Right lobe of liver (tissue), 6 donors: ENCODE results near the gene FITM1. TPM values are rescaled to one million over a fixed set of nuclear protein-coding genes. Genes with fewer than 3 reads are reported as not detected.
A peak's percentile ranks its signal among the peaks of the same experiment; 100 is the strongest.

Source experiments
- ATAC-seq, 4 donors: fragments of 200-7000 bp; cut with Tn5 transposase; one replicate each; pipeline ENCODE4 v1.9.1; 2020; ENCODE audit warnings: mild to moderate bottlenecking in 4 of 4, moderate library complexity in 4 of 4
- DNase-seq, 3 donors: peaks; one replicate each; pipeline ENCODE4 v3.0.0-alpha.2; 2020
- H3K27ac ChIP-seq, 3 donors: fragments of 200-600 bp; one replicate each; pipeline ENCODE4 v1.8.0; 2022
- H3K27me3 ChIP-seq, 2 donors: fragments of 200-600 bp; one replicate each; pipeline ENCODE4 v1.8.0; 2022
- H3K36me3 ChIP-seq, 4 donors: fragments of 200-600 bp; sonication (generic) in 1 of 4; one replicate each; pipeline versions ENCODE4 v1.5.1 to v1.8.0; 2017 to 2022; ENCODE audit warnings: control low read depth in 1 of 4
- H3K4me1 ChIP-seq, 4 donors: fragments of 200-600 bp; sonication (generic) in 1 of 4; one replicate each; pipeline versions ENCODE4 v1.5.1 to v1.8.0; 2017 to 2022; ENCODE audit warnings: control low read depth in 1 of 4
- H3K4me3 ChIP-seq, 3 donors: fragments of 200-600 bp; one replicate each; pipeline ENCODE4 v1.8.0; 2022
- H3K9me3 ChIP-seq, 4 donors: fragments of 200-600 bp; sonication (generic) in 1 of 4; one replicate each; pipeline versions ENCODE4 v1.5.1 to v1.8.0; 2017 to 2022; ENCODE audit warnings: control low read depth in 1 of 4
- POLR2A ChIP-seq: fragments of 450-650 bp; IDR thresholded peaks from one replicate; pipeline ENCODE4 v1.6.1; 2017; ENCODE audit warnings: antibody characterized with exemption, mild to moderate bottlenecking
- WGBS: methylation state at CpG from one replicate; pipeline ENCODE4 v1.1.6; 2018; ENCODE audit warnings: low coverage, low lambda C conversion rate; ENCODE audit not compliant: insufficient coverage; ENCODE audit errors: missing lambda C conversion rate; 5-methylcytosine and 5-hydroxymethylcytosine counted together
- intact Hi-C, 2 donors: fragments of 100-400 bp; cut with DNase I; formaldehyde crosslinking; loops; one replicate each; pipeline versions ENCODE4 v1.11.2 to v1.14.1; 2022
- total RNA-seq, 6 experiments: library from RNA; depleted of rRNA in 2 of 6; stranded (reverse); fragments of >200 nt in 2 of 6; fragmentation: NEBNext Ultra II Directional in 3 of 6; extraction: Animal tissue kit (Norgen Biotek cat#: 25700) in 3 of 6; gene quantifications; one replicate each; pipeline versions ENCODE4 v1.1.0 to v1.2.4, GENCODE V29; 2016 to 2023
- TF ChIP-seq, protein P1 (sequence below), 4 donors: fragments of 200-600 bp in 3 of 4; fragments of 450-650 bp in 1 of 4; IDR thresholded peaks; one replicate each; pipeline versions ENCODE4 v1.5.1 to v1.8.0; 2016 to 2022; ENCODE audit warnings: antibody characterized with exemption in 4 of 4, mild to moderate bottlenecking in 2 of 4
- donor health status: DM: no; HTN: yes; CAD: no.
- donor health status: DM: no; HTN: no; CAD: no.
- donor health status: DM: no; HTN: no; CAD: no.
- donor health status: DM: no; HTN: yes; CAD: no.
- donor health status: DM: no; HTN: yes; CAD: no.

FITM1 gene
- total RNA-seq, 6 experiments from 2014 or later = 1.5 to 32.5 (median 9.3) TPM

- Histone ChIP-seq H3K4me1 (peaks cover 0 to 84% (median 26%) of the 10 kb centered on the region in 4 donors), H3K9me3 (no peaks in the 10 kb centered on the region), H3K27me3 (no peaks in the 10 kb centered on the region), H3K36me3 (peaks cover 0 to 68% (median 13%) of the 10 kb centered on the region in 4 donors), H3K27ac (peak overlapping the region in 1 of 3 donors; percentile 39), H3K4me3 (no peak overlapping the region)
- 46% methylated on average over 5 of the region's 17 CpGs for WGBS
- intact Hi-C loops = loop anchor here in 1 of 2 donors (10.0 kb wide), 1 partner anchor 56 kb away; no protein-coding TSS in a partner anchor
- TF ChIP-seq, protein P1, sequence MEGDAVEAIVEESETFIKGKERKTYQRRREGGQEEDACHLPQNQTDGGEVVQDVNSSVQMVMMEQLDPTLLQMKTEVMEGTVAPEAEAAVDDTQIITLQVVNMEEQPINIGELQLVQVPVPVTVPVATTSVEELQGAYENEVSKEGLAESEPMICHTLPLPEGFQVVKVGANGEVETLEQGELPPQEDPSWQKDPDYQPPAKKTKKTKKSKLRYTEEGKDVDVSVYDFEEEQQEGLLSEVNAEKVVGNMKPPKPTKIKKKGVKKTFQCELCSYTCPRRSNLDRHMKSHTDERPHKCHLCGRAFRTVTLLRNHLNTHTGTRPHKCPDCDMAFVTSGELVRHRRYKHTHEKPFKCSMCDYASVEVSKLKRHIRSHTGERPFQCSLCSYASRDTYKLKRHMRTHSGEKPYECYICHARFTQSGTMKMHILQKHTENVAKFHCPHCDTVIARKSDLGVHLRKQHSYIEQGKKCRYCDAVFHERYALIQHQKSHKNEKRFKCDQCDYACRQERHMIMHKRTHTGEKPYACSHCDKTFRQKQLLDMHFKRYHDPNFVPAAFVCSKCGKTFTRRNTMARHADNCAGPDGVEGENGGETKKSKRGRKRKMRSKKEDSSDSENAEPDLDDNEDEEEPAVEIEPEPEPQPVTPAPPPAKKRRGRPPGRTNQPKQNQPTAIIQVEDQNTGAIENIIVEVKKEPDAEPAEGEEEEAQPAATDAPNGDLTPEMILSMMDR (IDR thresholded peaks at IDR 0.05) = no peak
- TF ChIP-seq POLR2A = no peak
- ATAC-seq (peak in 2 of 4 donors; percentile 4 to 25), DNase-seq (peak in 2 of 3 donors; percentile 72 to 82)
Observed at GRCh38 chr14:24098927-24099813, 31.3 kb upstream of the FITM1 start.

GRCh38 chr14:24100197-24100981, 30.1 kb upstream of the FITM1 start:
- H3K4me3 ChIP-seq = no peak overlapping the region
- no peaks in the 10 kb centered on the region for H3K9me3 ChIP-seq
- intact Hi-C loops = no loop called here
- H3K4me1 ChIP-seq = peaks cover 0 to 94% (median 27%) of the 10 kb centered on the region in 4 donors
- no peak for DNase-seq
- ATAC-seq = no peak
- H3K27me3 ChIP-seq = no peaks in the 10 kb centered on the region
- TF ChIP-seq, protein P1 (IDR thresholded peaks at IDR 0.05) = no peak
- TF ChIP-seq POLR2A = no peak
- 47% methylated on average over 3 of the region's 4 CpGs for WGBS
- H3K27ac ChIP-seq = peak overlapping the region in 1 of 3 donors; percentile 39
- peaks cover 0 to 68% (median 13%) of the 10 kb centered on the region in 4 donors for H3K36me3 ChIP-seq

- Histone ChIP-seq H3K36me3 (peaks cover 0 to 68% (median 13%) of the 10 kb centered on the region in 4 donors), H3K4me3 (no peak overlapping the region), H3K27me3 (no peaks in the 10 kb centered on the region), H3K9me3 (no peaks in the 10 kb centered on the region), H3K4me1 (peaks cover 0 to 96% (median 28%) of the 10 kb centered on the region in 4 donors), H3K27ac (peak overlapping the region in 1 of 3 donors; percentile 39)
- TF ChIP-seq, protein P1 (IDR thresholded peaks at IDR 0.05) = no peak
- no peak for TF ChIP-seq POLR2A
- ATAC-seq (no peak), DNase-seq (no peak)
- intact Hi-C loops = no loop called here
- 66% methylated on average over 3 of the region's 3 CpGs for WGBS
Observed at GRCh38 chr14:24100982-24101494, 29.4 kb upstream of the FITM1 start.

- H3K9me3 ChIP-seq = no peaks in the 10 kb centered on the region
- peaks cover 0 to 94% (median 26%) of the 10 kb centered on the region in 4 donors for H3K4me1 ChIP-seq
- WGBS = 78% methylated on average over 1 of the region's 7 CpGs
- peaks cover 0 to 57% (median 13%) of the 10 kb centered on the region in 4 donors for H3K36me3 ChIP-seq
- H3K27ac ChIP-seq = peak overlapping the region in 1 of 3 donors; percentile 39
- no peaks in the 10 kb centered on the region for H3K27me3 ChIP-seq
- no peak for ATAC-seq
- no peak for DNase-seq
- intact Hi-C loops = no loop called here
- no peak for TF ChIP-seq POLR2A
- TF ChIP-seq, protein P1 (IDR thresholded peaks at IDR 0.05) = no peak
- no peak overlapping the region for H3K4me3 ChIP-seq
Observed at GRCh38 chr14:24102357-24103048, 28.0 kb upstream of the FITM1 start.
